Endodermal cell (in vitro differentiated cells): ENCODE results near the gene RLN3. TPM values are rescaled to one million over a fixed set of nuclear protein-coding genes. Genes with fewer than 3 reads are reported as not detected.

Experiments
- DNase-seq: peaks from one replicate; pipeline ENCODE4 v3.0.0-alpha.2; 2017
- H3K27ac ChIP-seq: 2 replicates; pipeline ENCODE4 v1.5.1; 2013; ENCODE audit warnings: mild to moderate bottlenecking, low read depth, low read length, moderate library complexity
- H3K27me3 ChIP-seq: 2 replicates; pipeline ENCODE4 v1.6.1; 2013; ENCODE audit warnings: mild to moderate bottlenecking, low read length, moderate library complexity; ENCODE audit not compliant: insufficient read depth, control insufficient read depth, poor library complexity, severe bottlenecking
- H3K36me3 ChIP-seq: 2 replicates; pipeline ENCODE4 v1.7.0; 2013; ENCODE audit warnings: mild to moderate bottlenecking, low read length, moderate library complexity; ENCODE audit not compliant: control insufficient read depth, insufficient read depth
- H3K4me1 ChIP-seq: one replicate; pipeline ENCODE4 v1.7.0; 2013; ENCODE audit warnings: low read length; ENCODE audit not compliant: control insufficient read depth, insufficient read depth
- H3K4me3 ChIP-seq: 2 replicates; pipeline ENCODE4 v1.5.1; 2013; ENCODE audit warnings: mild to moderate bottlenecking, low read length, moderate library complexity
- H3K9ac ChIP-seq: 2 replicates; pipeline ENCODE4 v1.6.1; 2013; ENCODE audit warnings: mild to moderate bottlenecking, low read length, moderate library complexity; ENCODE audit not compliant: poor library complexity, severe bottlenecking; ENCODE audit errors: extremely low read depth
- H3K9me3 ChIP-seq: 2 replicates; pipeline ENCODE4 v1.6.1; 2013; ENCODE audit warnings: mild to moderate bottlenecking, low read length, moderate library complexity; ENCODE audit not compliant: control insufficient read depth
- H3K27ac Mint-ChIP-seq: 2 replicates; pipeline ENCODE4 v1.8.0; 2020; ENCODE audit warnings: mixed read lengths
- H3K27me3 Mint-ChIP-seq: 2 replicates; pipeline ENCODE4 v1.8.0; 2021; ENCODE audit warnings: mild to moderate bottlenecking, mixed read lengths; ENCODE audit not compliant: insufficient read depth
- H3K36me3 Mint-ChIP-seq: 2 replicates; pipeline ENCODE4 v1.8.0; 2020; ENCODE audit warnings: low read depth, mixed read lengths
- H3K4me1 Mint-ChIP-seq: 2 replicates; pipeline ENCODE4 v1.8.0; 2020; ENCODE audit warnings: mixed read lengths
- H3K4me3 Mint-ChIP-seq: 2 replicates; pipeline ENCODE4 v1.8.0; 2020; ENCODE audit warnings: mild to moderate bottlenecking, moderate library complexity, mixed read lengths
- H3K9me3 Mint-ChIP-seq: 2 replicates; pipeline ENCODE4 v1.8.0; 2020; ENCODE audit warnings: mild to moderate bottlenecking, mixed read lengths
- WGBS, 2 experiments: methylation state at CpG; one replicate each; pipeline versions ENCODE4 v1.1.5 to v1.1.7; 2013; ENCODE audit warnings: missing lambda C conversion rate in 2 of 2, mixed read lengths in 1 of 2; ENCODE audit not compliant: insufficient coverage in 1 of 2, insufficient read length in 1 of 2; 5-methylcytosine and 5-hydroxymethylcytosine counted together
- total RNA-seq, 2 donors: library from RNA; stranded (reverse); fragmentation: NEBNext Ultra II Directional in 1 of 2; extraction: Animal tissue kit (Norgen Biotek cat#: 25700) in 1 of 2; gene quantifications; 2 replicates in 1 of 2; 3 replicates in 1 of 2; pipeline ENCODE4 v1.2.1, GENCODE V29; 2021
- TF ChIP-seq, protein P1 (sequence below): fragments of 200-600 bp; sonication (generic); conservative IDR thresholded peaks from 2 replicates; pipeline ENCODE4 v1.5.0; 2021; ENCODE audit warnings: antibody characterized with exemption, mild to moderate bottlenecking

The RLN3 gene
- total RNA-seq, 2 donors from 2014 or later: not detected

DNA sequence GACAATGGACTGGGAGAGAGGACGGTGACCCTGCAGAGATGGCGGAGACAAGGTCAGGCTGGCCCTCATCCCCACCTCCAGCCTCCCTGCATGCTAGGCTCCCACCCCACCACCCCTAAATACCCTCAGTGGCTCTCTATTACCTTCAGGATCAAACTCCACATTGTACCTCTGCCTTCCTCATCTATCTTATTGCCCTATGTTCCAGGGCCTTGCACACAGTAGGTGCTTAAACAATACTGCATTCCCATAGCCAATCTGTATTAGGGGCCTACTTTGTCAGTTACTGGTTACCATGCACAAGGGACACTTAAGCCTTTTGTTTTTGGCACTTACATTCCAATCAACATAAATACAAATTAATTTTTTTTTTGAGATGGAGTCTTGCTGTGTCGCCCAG lies 27.4 kb downstream of the RLN3 start:
- TF ChIP-seq, protein P1, sequence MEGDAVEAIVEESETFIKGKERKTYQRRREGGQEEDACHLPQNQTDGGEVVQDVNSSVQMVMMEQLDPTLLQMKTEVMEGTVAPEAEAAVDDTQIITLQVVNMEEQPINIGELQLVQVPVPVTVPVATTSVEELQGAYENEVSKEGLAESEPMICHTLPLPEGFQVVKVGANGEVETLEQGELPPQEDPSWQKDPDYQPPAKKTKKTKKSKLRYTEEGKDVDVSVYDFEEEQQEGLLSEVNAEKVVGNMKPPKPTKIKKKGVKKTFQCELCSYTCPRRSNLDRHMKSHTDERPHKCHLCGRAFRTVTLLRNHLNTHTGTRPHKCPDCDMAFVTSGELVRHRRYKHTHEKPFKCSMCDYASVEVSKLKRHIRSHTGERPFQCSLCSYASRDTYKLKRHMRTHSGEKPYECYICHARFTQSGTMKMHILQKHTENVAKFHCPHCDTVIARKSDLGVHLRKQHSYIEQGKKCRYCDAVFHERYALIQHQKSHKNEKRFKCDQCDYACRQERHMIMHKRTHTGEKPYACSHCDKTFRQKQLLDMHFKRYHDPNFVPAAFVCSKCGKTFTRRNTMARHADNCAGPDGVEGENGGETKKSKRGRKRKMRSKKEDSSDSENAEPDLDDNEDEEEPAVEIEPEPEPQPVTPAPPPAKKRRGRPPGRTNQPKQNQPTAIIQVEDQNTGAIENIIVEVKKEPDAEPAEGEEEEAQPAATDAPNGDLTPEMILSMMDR: no peak
- peaks cover 19% of the 10 kb centered on the region for H3K36me3 Mint-ChIP-seq
- Histone ChIP-seq H3K4me3 (no peak overlapping the region), H3K9me3 (no peaks in the 10 kb centered on the region), H3K27me3 (peaks cover 35% of the 10 kb centered on the region), H3K36me3 (no peaks in the 10 kb centered on the region), H3K4me1 (no peaks in the 10 kb centered on the region), H3K27ac (no peak overlapping the region), H3K9ac (no peak overlapping the region)
- H3K27me3 Mint-ChIP-seq: peaks cover 54% of the 10 kb centered on the region
- no peak overlapping the region for H3K27ac Mint-ChIP-seq
- no peak for DNase-seq
- WGBS, 2 experiments: 94 to 96% methylated on average over 2 to 3 of the region's 3 CpGs
- H3K9me3 Mint-ChIP-seq: no peaks in the 10 kb centered on the region
- H3K4me3 Mint-ChIP-seq: no peak overlapping the region
- H3K4me1 Mint-ChIP-seq: no peaks in the 10 kb centered on the region

DNA sequence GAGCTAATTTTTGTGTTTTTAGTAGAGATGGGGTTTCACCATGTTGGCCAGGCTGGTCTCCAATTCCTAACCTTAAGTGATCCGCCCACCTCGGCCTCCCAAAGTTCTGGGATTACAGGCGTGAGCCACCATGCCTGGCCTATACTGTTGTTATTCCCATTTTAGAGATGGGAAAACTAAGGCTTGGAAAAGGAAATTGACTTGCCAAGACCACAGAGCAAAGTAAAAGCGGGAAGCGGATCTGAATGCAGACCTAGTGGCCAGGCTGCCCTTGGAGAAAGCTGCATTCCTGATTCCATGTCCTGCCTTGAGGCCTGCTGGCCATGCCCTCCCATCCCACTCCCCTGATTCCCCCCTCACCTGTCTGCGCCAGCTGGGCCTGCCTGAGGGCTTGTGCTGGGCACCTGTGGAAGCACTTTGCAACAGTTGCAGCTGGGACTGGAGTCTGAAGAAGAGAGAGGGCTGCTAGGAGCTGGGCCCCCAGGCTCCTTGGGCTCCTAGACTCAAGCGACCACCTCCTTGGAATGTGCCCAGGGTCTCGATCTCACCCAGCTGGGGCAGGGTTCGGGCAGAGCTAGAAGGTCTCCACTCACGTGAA lies 28.2 kb downstream of the RLN3 start:
- no peaks in the 10 kb centered on the region for H3K9me3 ChIP-seq
- Mint-ChIP-seq H3K4me3 (no peak overlapping the region), H3K27ac (no peak overlapping the region), H3K27me3 (peaks cover 56% of the 10 kb centered on the region), H3K9me3 (no peaks in the 10 kb centered on the region), H3K36me3 (peaks cover 13% of the 10 kb centered on the region), H3K4me1 (no peaks in the 10 kb centered on the region)
- TF ChIP-seq, protein P1: no peak
- no peak for DNase-seq
- peaks cover 35% of the 10 kb centered on the region for H3K27me3 ChIP-seq
- H3K27ac ChIP-seq: no peak overlapping the region
- H3K4me1 ChIP-seq: no peaks in the 10 kb centered on the region
- 92 to 93% methylated on average over 8 to 10 of the region's 10 CpGs for WGBS, 2 experiments
- no peak overlapping the region for H3K4me3 ChIP-seq
- no peaks in the 10 kb centered on the region for H3K36me3 ChIP-seq
- H3K9ac ChIP-seq: no peak overlapping the region

DNA sequence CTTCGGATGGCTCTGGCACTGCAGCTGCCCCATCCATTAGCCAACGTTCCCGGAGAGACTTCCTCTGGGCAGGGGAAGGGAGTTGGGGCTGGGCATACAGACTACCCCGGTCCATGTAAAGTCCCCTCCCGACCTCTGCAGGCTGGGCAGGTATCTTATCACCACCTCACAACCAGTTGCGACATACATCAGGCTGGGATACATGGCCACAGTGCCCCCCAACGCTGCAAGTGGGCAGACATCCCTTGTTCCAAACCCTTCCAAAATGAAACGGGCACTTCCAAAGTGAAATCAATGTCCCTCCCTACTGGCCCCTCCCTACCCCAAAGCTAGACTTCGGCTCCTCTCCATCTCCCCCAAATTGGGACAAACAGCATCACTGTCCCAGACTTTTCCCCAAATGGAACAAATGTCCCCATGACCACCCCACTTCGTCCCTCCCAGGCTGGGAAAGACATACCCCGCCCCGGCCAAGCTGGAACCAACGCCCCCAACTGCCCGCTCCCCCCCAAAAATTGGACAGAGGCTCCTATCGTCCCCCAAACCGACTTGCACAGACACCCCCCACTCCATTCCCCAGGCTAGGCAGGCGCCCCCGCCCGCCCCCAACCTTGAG lies 28.9 kb downstream of the RLN3 start:
- Histone ChIP-seq H3K4me1 (no peaks in the 10 kb centered on the region), H3K36me3 (no peaks in the 10 kb centered on the region), H3K27me3 (peaks cover 35% of the 10 kb centered on the region), H3K9me3 (no peaks in the 10 kb centered on the region), H3K27ac (no peak overlapping the region), H3K9ac (no peak overlapping the region), H3K4me3 (no peak overlapping the region)
- no peak for DNase-seq
- Mint-ChIP-seq H3K4me1 (no peaks in the 10 kb centered on the region), H3K4me3 (peak overlapping the region; percentile 54), H3K27me3 (peaks cover 58% of the 10 kb centered on the region), H3K27ac (no peak overlapping the region), H3K9me3 (no peaks in the 10 kb centered on the region), H3K36me3 (peaks cover 9% of the 10 kb centered on the region)
- TF ChIP-seq, protein P1: no peak
- WGBS, 2 experiments: 40 to 56% methylated on average over 5 to 16 of the region's 19 CpGs
